G401 (cell line): ENCODE results near the gene TMEM132D. TPM values are rescaled to one million over a fixed set of nuclear protein-coding genes. Genes with fewer than 3 reads are reported as not detected.

Source experiments
- DNase-seq: peaks from one replicate; pipeline ENCODE4 v3.0.0-alpha.2; 2015; ENCODE audit warnings: low spot score
- in situ Hi-C: cut with HindIII; loops from 2 replicates; pipeline ENCODE4 v1.10.0; 2016; ENCODE audit warnings: low sequenced_read_pairs, mixed read lengths
- total RNA-seq: library from RNA; depleted of rRNA; stranded (reverse); fragments of >200 nt; shearing (Covaris generic); gene quantifications from 2 replicates; pipeline ENCODE4 v1.2.3, GENCODE V29; 2014

TMEM132D gene
- total RNA-seq, 1 experiment from 2014 or later, result not detected

DNA sequence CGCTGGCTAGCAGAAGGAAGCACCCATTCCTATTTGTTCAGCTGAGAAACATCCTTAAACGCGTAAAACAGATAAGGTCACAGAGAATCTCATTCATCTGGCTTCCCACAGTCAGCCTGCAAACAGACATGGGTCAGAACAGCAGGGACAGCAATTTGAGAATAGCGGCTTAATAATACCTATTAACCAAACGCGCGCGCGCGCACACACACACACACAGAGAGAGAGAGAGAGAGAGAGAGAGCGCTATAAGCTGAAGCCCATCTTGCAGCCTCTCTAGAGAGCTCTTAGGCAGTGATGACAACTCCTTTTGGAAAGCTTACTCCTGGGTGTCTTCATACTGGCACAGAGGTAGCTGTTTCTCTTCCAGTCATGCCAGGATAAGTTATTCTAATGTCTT, 26.4 kb downstream of the TMEM132D start:
- no peak for DNase-seq
- in situ Hi-C loops, result no loop called here

DNA sequence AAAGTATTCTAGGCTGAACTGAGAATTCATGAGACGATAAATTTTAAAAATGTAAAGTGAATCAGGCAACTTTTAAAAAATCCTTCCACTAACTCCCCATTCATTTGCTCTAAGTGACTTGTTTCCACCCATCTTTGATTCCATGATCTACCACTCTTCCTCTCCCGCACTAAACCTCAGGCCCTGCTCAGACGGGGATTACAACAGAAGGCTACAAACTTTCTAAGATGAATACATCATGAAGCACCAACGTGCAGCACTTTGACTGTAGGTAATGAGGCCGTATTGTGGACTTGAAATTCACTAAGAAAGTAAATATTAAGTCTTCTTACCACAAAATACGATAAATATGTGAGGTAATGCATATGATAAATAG, 30.0 kb downstream of the TMEM132D start:
- in situ Hi-C loops, result no loop called here
- DNase-seq, result no peak

DNA sequence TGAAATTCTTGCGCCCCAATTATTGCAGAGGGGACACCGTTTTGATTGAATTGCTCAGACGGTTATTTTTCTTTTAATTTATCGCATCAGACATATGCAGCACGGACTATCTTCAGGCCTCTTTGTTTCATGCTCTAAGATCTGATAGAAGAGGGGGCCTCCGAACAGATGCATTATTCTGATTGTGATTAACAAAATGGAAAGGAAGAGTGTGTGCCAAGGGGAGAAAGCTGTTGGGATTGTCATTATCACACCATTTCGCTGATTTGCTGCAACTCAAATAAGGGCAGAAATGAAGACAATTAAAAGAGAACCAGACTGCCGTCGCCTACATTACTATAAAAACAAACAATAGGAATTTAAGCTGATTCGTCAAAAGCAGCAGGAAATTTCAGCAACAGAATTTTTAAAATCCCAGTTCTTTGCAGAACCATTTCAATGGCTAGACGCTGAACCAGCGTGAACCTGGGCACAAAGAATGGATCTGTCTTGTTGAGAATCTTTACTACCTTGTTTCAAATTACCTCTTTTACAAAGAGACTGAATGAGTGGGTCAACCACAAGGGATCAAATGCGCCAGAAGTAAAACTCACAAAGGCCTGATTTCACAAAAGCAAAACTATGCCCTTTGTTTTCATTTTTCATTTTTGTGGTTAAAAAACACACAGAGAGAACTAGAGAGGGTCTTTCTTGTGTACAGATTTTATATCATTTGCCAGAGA, 30.6 kb downstream of the TMEM132D start:
- in situ Hi-C loops, result no loop called here
- DNase-seq, result no peak

- in situ Hi-C loops, result no loop called here
- no peak for DNase-seq
Observed at GRCh38 chr12:129871991-129872972, 31.5 kb downstream of the TMEM132D start.

DNA sequence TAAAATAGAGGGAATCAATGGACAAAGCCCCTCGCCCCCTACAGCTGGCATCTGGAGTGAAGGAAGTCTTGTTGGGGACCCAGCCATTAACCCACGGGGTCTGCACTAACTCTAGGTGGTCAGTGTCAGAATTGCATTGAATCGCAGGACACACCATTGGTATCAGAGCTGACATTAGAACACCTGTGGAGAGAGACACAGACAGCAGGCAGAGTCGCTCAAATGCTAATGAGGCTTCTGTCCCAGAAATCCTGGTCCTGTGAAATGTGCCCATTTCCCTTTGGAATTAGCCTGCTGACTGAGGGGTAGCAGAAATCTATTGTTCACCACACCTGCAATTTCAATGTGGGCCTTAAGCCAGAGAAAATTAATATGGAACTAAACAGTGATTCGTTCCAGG, 33.0 kb downstream of the TMEM132D start:
- in situ Hi-C loops, result no loop called here
- no peak for DNase-seq

DNA sequence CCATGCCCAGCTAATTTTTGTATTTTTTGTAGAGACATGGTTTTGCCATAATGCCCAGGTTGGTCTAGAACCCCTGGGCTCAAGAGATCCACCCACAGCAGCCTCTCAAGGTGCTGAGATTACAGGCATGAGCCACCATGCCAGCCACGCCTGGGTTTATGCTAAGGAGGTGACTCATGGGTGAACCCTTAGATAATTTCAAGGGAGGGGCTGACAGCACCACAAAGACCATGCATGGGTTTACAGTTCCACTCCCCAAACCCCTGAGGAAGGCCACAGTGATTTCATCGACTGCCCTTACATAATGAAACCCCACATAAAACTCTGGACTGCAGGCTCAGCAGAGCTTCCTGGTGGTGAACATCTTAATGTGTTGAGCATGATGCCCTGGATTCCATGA, 33.7 kb downstream of the TMEM132D start:
- no peak for DNase-seq
- in situ Hi-C loops, result no loop called here

DNA sequence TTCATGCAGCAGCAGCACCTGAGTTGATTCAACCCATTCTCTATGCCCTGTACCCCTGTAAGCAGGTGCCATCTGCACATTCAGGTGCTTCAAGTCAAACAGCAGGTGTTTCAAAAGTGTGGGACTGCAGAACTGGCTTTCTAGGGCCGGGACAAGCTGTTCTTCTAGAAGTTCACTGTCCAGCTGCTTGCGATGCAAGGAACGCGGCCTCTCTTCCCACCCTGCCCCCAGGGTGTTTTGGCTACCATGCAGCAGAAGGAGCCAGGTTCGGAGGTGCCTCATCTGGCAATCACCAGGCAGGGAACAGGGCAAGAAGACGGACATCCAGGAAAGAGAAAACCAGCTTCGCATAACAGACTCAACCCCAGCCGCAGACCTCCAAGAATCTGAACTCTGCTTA, 35.2 kb downstream of the TMEM132D start:
- in situ Hi-C loops, result no loop called here
- no peak for DNase-seq

- DNase-seq, result no peak
- in situ Hi-C loops, result no loop called here
Observed at GRCh38 chr12:129863938-129864337, 39.9 kb downstream of the TMEM132D start.

GRCh38 chr12:129862561-129863175, 41.2 kb downstream of the TMEM132D start:
- in situ Hi-C loops, result no loop called here
- DNase-seq, result no peak

DNA sequence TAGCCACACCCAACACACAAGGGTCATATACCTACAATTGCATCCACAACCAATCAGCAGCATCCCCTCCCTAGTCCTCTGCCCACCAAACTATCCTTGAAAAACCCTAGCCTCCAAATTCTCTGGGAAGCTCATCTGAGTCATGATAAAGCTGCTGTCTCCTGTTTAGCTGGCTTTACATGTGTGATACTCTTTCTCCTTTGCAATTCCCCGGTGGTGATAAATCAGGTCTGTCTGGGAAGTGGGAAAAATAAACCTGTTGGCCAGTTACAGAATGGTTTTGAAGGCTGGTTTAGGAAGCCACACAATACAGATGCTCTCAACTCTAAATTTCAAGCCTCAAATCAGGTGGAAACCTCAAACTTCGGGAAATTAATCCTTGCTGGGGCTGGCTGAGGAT, 41.9 kb downstream of the TMEM132D start:
- no peak for DNase-seq
- in situ Hi-C loops, result no loop called here

DNA sequence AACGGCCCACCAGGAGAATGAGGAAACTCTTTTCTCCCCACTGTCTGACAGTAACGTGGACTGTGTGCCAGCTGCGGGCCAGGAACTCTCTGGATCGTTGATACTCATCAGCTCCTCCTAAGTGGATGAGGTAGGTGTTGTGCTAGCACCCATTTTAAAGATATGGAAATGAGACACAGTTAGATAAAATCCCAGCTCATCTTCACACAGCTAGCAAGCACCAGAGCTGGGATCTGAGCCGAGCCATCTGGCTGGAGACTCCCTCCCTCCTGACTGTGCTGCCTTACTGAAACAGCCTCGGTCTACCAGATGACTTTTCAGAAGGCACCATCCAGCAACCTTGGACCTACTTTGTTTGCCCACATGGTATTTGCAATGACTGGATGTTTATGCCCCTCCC, 49.2 kb downstream of the TMEM132D start:
- in situ Hi-C loops, result no loop called here
- DNase-seq, result no peak

- no peak for DNase-seq
- in situ Hi-C loops, result no loop called here
Observed at GRCh38 chr12:129851296-129851695, 52.5 kb downstream of the TMEM132D start.

DNA sequence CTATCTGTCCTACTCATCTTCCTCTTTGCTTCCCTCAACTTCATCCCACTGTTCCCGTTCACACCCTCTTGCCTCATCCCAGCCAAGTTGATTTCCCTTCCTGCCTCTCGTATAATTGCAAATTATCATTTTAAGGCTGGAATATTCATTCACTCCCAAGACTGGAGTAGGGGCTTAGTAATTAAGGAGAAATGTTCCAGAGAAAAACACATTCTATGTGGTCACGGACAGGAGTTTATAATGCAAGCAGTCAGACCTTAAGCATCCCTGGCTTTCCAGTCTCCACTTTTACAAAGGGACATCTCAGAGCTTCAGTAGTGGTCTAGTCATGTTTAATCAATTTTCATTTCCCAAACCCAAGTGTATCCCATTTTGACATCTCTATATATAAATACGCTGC, 54.9 kb downstream of the TMEM132D start:
- DNase-seq, result no peak
- in situ Hi-C loops, result no loop called here

DNA sequence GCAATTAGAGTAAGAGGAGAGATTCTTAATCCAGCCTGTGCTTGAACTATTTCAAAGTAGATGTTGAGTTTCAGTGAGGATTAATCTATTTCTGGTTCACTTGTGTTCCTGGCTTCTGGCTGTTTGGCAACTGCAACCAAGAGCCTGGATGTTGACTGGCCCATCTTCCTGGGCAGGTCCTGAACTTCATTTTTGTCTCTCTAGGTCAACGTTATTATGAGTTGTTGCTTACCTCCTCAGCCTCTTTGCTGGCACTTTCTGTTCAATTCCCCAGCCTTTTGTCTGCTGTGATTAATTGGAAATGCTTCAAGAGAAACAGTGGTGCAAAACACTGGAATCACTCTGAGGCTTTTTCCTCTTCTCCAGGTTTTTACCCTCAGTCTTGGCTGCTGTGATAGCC, 56.8 kb downstream of the TMEM132D start:
- no peak for DNase-seq
- in situ Hi-C loops, result no loop called here

DNA sequence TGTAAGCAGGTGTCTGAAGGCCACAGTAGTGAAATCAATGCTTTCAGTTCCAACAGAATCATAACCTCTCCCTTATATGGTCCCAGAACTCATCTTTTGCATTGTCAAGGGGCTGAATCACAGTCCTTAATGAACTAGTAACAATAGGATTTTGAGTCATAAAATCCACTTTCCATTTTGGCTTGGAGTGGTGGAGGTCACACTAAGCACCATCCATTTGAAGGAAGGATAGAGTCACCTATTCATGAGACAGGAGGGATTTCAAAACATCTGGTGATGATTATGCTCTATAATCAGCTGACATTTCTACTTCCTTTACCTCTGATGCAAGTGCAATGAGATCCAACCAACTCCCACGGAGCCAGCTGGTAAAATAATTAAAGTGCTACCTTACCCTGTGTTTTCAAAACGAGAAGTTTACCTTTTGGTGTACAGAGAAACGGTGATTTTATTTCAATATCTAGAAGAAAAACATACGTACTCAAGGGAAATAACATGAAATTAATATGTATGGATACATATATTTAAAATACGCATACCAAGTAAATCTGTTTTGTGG, 59.1 kb downstream of the TMEM132D start:
- in situ Hi-C loops, result no loop called here
- no peak for DNase-seq

GRCh38 chr12:129841251-129841650, 62.6 kb downstream of the TMEM132D start:
- no peak for DNase-seq
- in situ Hi-C loops, result no loop called here

DNA sequence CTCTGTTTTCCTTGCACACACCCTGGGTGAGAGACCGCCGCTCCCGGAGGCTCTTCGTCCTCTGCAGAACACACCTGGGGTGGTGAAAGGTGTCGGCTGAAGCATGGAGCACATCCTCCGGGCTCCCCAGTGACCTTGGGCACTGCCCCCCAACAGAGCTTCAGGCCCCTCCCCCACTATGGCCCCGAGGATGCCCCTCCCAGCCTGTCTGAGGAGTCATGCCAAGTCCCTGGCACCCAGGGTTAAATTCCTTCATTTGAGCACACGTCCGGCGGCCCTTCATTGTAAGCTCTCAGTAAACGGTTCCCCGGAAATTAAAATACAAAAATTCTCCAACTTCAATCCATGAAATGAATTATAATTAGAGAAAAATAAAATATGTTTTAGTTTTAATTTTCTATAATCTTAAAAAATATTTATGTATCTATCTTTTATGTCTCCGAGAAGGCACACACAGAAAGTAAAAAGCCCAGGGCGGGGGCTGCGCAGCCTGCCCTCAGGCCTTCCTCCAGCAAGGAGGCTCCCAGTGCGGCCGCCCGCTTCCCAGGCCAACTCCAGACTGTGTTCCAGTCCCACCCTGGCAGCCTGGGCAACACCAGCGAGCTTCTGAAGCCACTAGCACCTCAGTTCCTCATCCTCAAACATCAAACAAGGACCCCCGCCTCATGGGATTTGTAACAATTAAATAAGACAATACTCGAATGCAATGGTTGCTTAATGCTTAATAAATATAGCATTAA, 63.5 kb downstream of the TMEM132D start:
- in situ Hi-C loops, result no loop called here

DNA sequence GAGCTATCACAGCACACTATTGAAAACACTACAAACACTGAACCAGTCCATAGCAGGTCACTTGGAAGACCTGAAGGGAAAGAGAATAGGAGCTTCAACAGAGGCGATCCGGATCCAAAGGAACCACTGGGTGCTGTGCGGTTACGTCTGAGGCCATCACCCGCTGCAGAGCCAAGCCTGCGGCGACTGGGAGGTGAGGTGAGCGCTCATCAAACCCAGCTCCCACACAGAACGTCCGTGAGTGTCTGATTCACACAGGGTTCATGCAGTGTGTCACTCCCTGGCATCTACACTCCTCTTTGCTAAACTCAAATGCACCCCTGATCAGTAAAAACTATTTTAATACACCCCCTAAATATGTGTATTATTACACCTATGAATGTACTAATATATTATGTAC, 64.1 kb downstream of the TMEM132D start:
- in situ Hi-C loops, result no loop called here
- no peak for DNase-seq

More for the DNA sequence above, 63.5 kb downstream of the TMEM132D start:
- no peak for DNase-seq

GRCh38 chr12:129831294-129831693, 72.5 kb downstream of the TMEM132D start:
- in situ Hi-C loops, result no loop called here
- no peak for DNase-seq
